Measurements from ENCODE around the gene ZG16B.

GRCh38 chr16:2852003-2852730, 22.1 kb downstream of the ZG16B start:
- no peak for TF ChIP-seq CTCF (IDR thresholded peaks at IDR 0.05)
- no peak for TF ChIP-seq POLR2AphosphoS5 (IDR thresholded peaks at IDR 0.05)
- TF ChIP-seq POLR2A (IDR thresholded peaks at IDR 0.05): no peak
- TF ChIP-seq EP300 (IDR thresholded peaks at IDR 0.05): no peak

Data from upper lobe of left lung (tissue), 4 donors.